Kidney (tissue), 14 donors: ENCODE data around the gene PTGFRN. TPM values are rescaled to one million over a fixed set of nuclear protein-coding genes. Genes with fewer than 3 reads are reported as not detected.

ENCODE experiments used
- DNase-seq, 5 donors: peaks; one replicate each; pipeline ENCODE4 v3.0.0-alpha.2; 2013 to 2020
- FAIRE-seq: peaks from 2 replicates; lab custom pipeline; 2012; peaks lifted over from hg19 to GRCh38; lab: Jason Lieb, UNC
- H3K27ac ChIP-seq, 2 donors: one replicate each; pipeline ENCODE4 v1.7.0; 2013; ENCODE audit warnings: low read depth in 2 of 2, low read length in 2 of 2, inconsistent platforms in 1 of 2
- H3K27me3 ChIP-seq: one replicate; pipeline ENCODE4 v1.7.1; 2013; ENCODE audit warnings: low read length, inconsistent platforms; ENCODE audit not compliant: control insufficient read depth, insufficient read depth
- H3K36me3 ChIP-seq, 3 donors: one replicate each; pipeline versions ENCODE4 v1.7.0 to v1.7.1; 2013; ENCODE audit warnings: low read length in 3 of 3, control low read depth in 1 of 3, inconsistent platforms in 1 of 3; ENCODE audit not compliant: insufficient read depth in 3 of 3, control insufficient read depth in 2 of 3
- H3K4me1 ChIP-seq, 3 donors: one replicate each; pipeline versions ENCODE4 v1.7.0 to v1.7.1; 2013; ENCODE audit warnings: low read length in 3 of 3, inconsistent platforms in 1 of 3, low read depth in 1 of 3; ENCODE audit not compliant: control insufficient read depth in 2 of 3, insufficient read depth in 2 of 3
- H3K4me3 ChIP-seq, 3 donors: one replicate each; pipeline versions ENCODE4 v1.7.0 to v1.8.1; 2013; ENCODE audit warnings: low read length in 3 of 3, control low read depth in 1 of 3, inconsistent platforms in 1 of 3
- H3K9ac ChIP-seq, 3 donors: one replicate each; pipeline versions ENCODE4 v1.7.0 to v1.7.1; 2013; ENCODE audit warnings: low read length in 3 of 3, control low read depth in 1 of 3, inconsistent platforms in 1 of 3
- H3K9me3 ChIP-seq, 3 donors: one replicate each; pipeline versions ENCODE4 v1.7.0 to v1.7.1; 2013; ENCODE audit warnings: low read length in 3 of 3, control low read depth in 1 of 3, inconsistent platforms in 1 of 3; ENCODE audit not compliant: control insufficient read depth in 2 of 3, insufficient read depth in 1 of 3
- CTCF ChIP-seq: IDR thresholded peaks from 3 replicates; pipeline ENCODE4 v1.5.1; 2012; ENCODE audit warnings: mild to moderate bottlenecking, moderate library complexity, borderline replicate concordance; ENCODE audit not compliant: insufficient read depth; ENCODE audit errors: extremely low read depth
- intact Hi-C: fragments of 100-400 bp; cut with DNase I; formaldehyde crosslinking; loops from one replicate; pipeline ENCODE4 v1.11.1; 2022
- polyA plus RNA-seq: library from polyadenylated mRNA; stranded (reverse); fragments of 350-450 nt; fragmentation: Illumina TruSeq; extraction: RNeasy Lipid Tissue Mini Kit (QIAGEN cat#74804); gene quantifications from one replicate; pipeline ENCODE4 v1.2.3, GENCODE V29; 2014; ENCODE audit warnings: low read depth, low replicate concordance; ENCODE audit not compliant: insufficient read depth
- total RNA-seq: library from RNA; stranded (reverse); fragmentation: NEBNext Ultra II Directional; extraction: Animal tissue kit (Norgen Biotek cat#: 25700); gene quantifications from one replicate; pipeline ENCODE4 v1.2.1, GENCODE V29; 2021
- donor health status: control.
- donor health status: control.
- donor health status: control.
- donor health status: control.
- donor health status: control.
- donor health status: DM: yes; HTN: yes; CAD: no.
- donor health status: Normal renal cell carcinoma (clear cell type).

The PTGFRN gene
- total and polyA plus RNA-seq, 2 donors from 2014 or later = 16.4 to 44.8 TPM

DNA sequence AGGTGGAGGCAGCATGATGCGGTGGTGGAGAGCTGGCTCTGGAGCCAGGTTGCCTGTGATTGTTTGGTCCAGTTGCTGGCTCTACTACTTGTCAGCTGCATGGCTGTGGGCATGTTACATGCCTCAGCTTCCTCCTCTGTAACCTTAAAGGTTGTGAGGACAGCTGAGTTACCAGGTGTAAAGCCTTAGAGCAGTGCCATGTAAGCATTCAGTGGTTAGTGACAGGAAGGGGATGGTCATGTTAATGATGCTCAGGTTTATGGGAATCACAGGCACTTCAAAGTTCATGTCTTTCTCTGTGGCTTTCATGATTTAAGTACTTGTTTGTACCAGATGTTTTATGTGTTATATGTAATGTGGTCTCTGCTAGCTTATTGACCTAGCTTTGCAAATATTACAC lies 32.6 kb downstream of the PTGFRN start:
- Histone ChIP-seq H3K27me3 (no peaks in the 10 kb centered on the region), H3K4me3 (no peak overlapping the region), H3K9me3 (no peaks in the 10 kb centered on the region), H3K4me1 (no peaks in the 10 kb centered on the region), H3K9ac (no peak overlapping the region), H3K27ac (no peak overlapping the region), H3K36me3 (no peaks in the 10 kb centered on the region)
- TF ChIP-seq CTCF = no peak
- no peak for FAIRE-seq
- intact Hi-C loops = no loop called here
- DNase-seq = no peak

DNA sequence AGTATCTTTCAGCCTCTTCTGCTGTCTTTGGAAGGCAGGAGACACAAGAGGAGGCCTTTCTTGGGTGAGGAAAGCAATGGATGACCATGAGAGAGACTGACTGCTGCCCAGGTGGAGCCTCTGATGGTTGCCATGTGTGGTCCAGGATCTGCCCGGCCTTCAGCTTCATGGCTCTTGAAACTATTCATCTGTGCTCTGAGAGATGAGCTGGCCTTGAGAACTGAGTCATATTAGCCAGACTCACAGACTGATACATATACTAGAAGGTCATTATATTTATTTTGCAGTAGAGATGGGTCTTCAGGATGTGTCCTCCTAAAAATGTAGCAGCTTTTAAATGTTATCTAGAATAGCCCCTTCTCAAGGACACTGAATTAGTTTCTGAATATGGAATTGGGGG lies 33.7 kb downstream of the PTGFRN start:
- FAIRE-seq = no peak
- Histone ChIP-seq H3K27me3 (no peaks in the 10 kb centered on the region), H3K9ac (no peak overlapping the region), H3K36me3 (no peaks in the 10 kb centered on the region), H3K27ac (no peak overlapping the region), H3K9me3 (no peaks in the 10 kb centered on the region), H3K4me1 (no peaks in the 10 kb centered on the region), H3K4me3 (no peak overlapping the region)
- intact Hi-C loops = no loop called here
- DNase-seq = no peak
- TF ChIP-seq CTCF = no peak

GRCh38 chr1:116944613-116945012 lies 34.9 kb downstream of the PTGFRN start:
- Histone ChIP-seq H3K9me3 (no peaks in the 10 kb centered on the region), H3K4me1 (no peaks in the 10 kb centered on the region), H3K36me3 (no peaks in the 10 kb centered on the region), H3K27ac (no peak overlapping the region), H3K4me3 (no peak overlapping the region), H3K9ac (no peak overlapping the region), H3K27me3 (no peaks in the 10 kb centered on the region)
- no peak for TF ChIP-seq CTCF
- intact Hi-C loops = no loop called here
- DNase-seq (no peak), FAIRE-seq (no peak)

- no peak for TF ChIP-seq CTCF
- FAIRE-seq = no peak
- no peak overlapping the region for H3K9ac ChIP-seq
- no peak overlapping the region for H3K4me3 ChIP-seq
- no peak overlapping the region for H3K27ac ChIP-seq
- H3K4me1 ChIP-seq = no peaks in the 10 kb centered on the region
- no peaks in the 10 kb centered on the region for H3K9me3 ChIP-seq
- H3K27me3 ChIP-seq = no peaks in the 10 kb centered on the region
- DNase-seq = no peak
- intact Hi-C loops = no loop called here
- no peaks in the 10 kb centered on the region for H3K36me3 ChIP-seq
Measured at GRCh38 chr1:116945421-116945820, 35.7 kb downstream of the PTGFRN start.
